MM.1S (cell line): ENCODE results near the gene SGK1.

Experiments
- DNase-seq: peaks from one replicate; pipeline ENCODE4 v3.0.0-alpha.2; 2015
- H2AFZ ChIP-seq: fragments of 300-600 bp; sonication (generic); 2 replicates; pipeline ENCODE4 v1.6.0; 2016; ENCODE audit warnings: antibody characterized with exemption, low read length
- H3F3A ChIP-seq: fragments of 300-600 bp; sonication (generic); 2 replicates; pipeline ENCODE4 v1.6.1; 2016; ENCODE audit warnings: mild to moderate bottlenecking, antibody characterized with exemption, low read length, moderate library complexity, mixed read lengths; ENCODE audit not compliant: insufficient read depth
- H3K27ac ChIP-seq: fragments of 300-600 bp; sonication (generic); 2 replicates; pipeline ENCODE4 v1.5.1; 2016; ENCODE audit warnings: mild to moderate bottlenecking, low read length
- H3K27me3 ChIP-seq: fragments of 300-600 bp; sonication (generic); replicated peaks from 2 replicates; pipeline ENCODE4 v1.6.0; 2016; ENCODE audit warnings: low read length; ENCODE audit not compliant: insufficient read depth
- H3K36me3 ChIP-seq: fragments of 300-600 bp; sonication (generic); replicated peaks from 2 replicates; pipeline ENCODE4 v1.6.1; 2016; ENCODE audit warnings: mild to moderate bottlenecking, low read length, mixed read lengths; ENCODE audit not compliant: insufficient read depth
- H3K4me1 ChIP-seq: fragments of 300-600 bp; sonication (generic); 2 replicates; pipeline ENCODE4 v1.6.1; 2016; ENCODE audit warnings: low read length, mixed read lengths
- H3K4me2 ChIP-seq: fragments of 300-600 bp; sonication (generic); 2 replicates; pipeline ENCODE4 v1.6.0; 2016; ENCODE audit warnings: low read depth, low read length
- H3K4me3 ChIP-seq: fragments of 300-600 bp; sonication (generic); 2 replicates; pipeline ENCODE4 v1.5.1; 2016; ENCODE audit warnings: low read length, mixed read lengths
- H3K79me2 ChIP-seq: fragments of 300-600 bp; sonication (generic); 2 replicates; pipeline ENCODE4 v1.6.1; 2016; ENCODE audit warnings: mixed run types, low read length, mixed read lengths
- H3K9ac ChIP-seq: fragments of 300-600 bp; sonication (generic); 2 replicates; pipeline ENCODE4 v1.6.1; 2016; ENCODE audit warnings: low read length, mixed read lengths
- H3K9me2 ChIP-seq: fragments of 300-600 bp; sonication (generic); replicated peaks from 2 replicates; pipeline ENCODE4 v1.6.1; 2016; ENCODE audit warnings: mild to moderate bottlenecking, low read length, mixed read lengths; ENCODE audit not compliant: insufficient read depth
- H3K9me3 ChIP-seq: fragments of 300-600 bp; sonication (generic); replicated peaks from 2 replicates; pipeline ENCODE4 v1.6.1; 2016; ENCODE audit warnings: mild to moderate bottlenecking, low read length, mixed read lengths; ENCODE audit not compliant: insufficient read depth
- H4K20me1 ChIP-seq: fragments of 300-600 bp; sonication (generic); 2 replicates; pipeline ENCODE4 v1.6.1; 2016; ENCODE audit warnings: mild to moderate bottlenecking, low read length, moderate library complexity, mixed read lengths; ENCODE audit not compliant: insufficient read depth
- EZH2 ChIP-seq: fragments of 300-600 bp; sonication (generic); optimal IDR thresholded peaks from 2 replicates; pipeline ENCODE3; 2017; ENCODE audit warnings: low read depth, mild to moderate bottlenecking, antibody characterized with exemption, low read length, mixed read lengths
- EZH2phosphoT487 ChIP-seq: fragments of 300-600 bp; sonication (generic); IDR thresholded peaks from 2 replicates; pipeline ENCODE4 v1.6.1; 2018; ENCODE audit warnings: antibody characterized with exemption, low read length
- TF ChIP-seq, protein P1 (sequence below): fragments of 300-600 bp; sonication (generic); IDR thresholded peaks from 2 replicates; pipeline ENCODE4 v1.5.1; 2016; ENCODE audit warnings: antibody characterized with exemption, low read length, mixed read lengths

Gene SGK1

DNA sequence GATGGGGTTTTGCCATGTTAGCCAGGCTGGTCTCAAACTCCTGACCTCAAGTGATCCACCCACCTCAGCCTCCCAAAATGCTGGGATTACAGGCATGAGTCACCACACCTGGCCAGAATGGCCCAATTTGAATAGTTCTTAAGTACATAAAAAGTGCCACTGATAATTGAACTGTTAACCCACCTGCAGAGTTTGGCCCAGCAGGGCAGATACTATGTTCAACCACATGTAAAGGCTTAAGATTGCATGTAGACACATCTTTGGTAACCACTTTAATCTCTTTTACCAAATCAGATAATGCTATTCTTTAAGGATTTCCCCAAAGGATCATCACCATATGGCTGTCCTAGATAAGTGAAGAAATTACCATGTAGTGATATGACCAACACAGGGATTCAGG is 21.3 kb upstream of the SGK1 start:
- Histone ChIP-seq H3K9me2 (no peaks in the 10 kb centered on the region), H3K9ac (no peak overlapping the region), H3F3A (no peaks in the 10 kb centered on the region), H4K20me1 (no peaks in the 10 kb centered on the region), H3K4me3 (no peak overlapping the region), H3K4me2 (no peak overlapping the region), H3K9me3 (no peaks in the 10 kb centered on the region), H3K79me2 (no peaks in the 10 kb centered on the region), H3K27ac (no peak overlapping the region), H3K27me3 (no peaks in the 10 kb centered on the region), H3K4me1 (no peaks in the 10 kb centered on the region), H2AFZ (no peak overlapping the region), H3K36me3 (no peaks in the 10 kb centered on the region)
- no peak for DNase-seq
- no peak for TF ChIP-seq EZH2

DNA sequence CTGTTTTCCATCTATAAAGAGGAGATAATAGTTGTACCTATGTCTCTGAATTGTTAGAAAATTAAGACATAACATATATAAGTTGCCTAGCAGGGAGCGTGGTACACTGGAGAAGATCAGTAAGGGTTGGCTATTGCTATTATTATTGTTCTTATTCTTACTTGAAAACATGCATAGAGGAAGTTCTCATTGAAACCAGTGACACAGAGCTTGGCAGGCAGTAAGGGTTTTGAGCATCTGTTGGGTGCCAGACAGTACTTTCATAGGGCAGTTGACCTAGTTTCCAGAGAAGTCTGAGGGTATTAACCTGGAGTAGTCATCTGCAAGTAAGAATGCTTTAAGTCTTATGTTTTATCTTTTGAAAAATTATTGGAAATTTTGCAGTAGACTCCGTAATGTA is 13.3 kb upstream of the SGK1 start:
- H3K9ac ChIP-seq: no peak overlapping the region
- no peak overlapping the region for H3K4me2 ChIP-seq
- H2AFZ ChIP-seq: no peak overlapping the region
- no peaks in the 10 kb centered on the region for H3K79me2 ChIP-seq
- no peaks in the 10 kb centered on the region; the same call in 1 of the 2 replicates for H3K4me1 ChIP-seq
- H3F3A ChIP-seq: no peaks in the 10 kb centered on the region
- H3K36me3 ChIP-seq: no peaks in the 10 kb centered on the region
- H3K27ac ChIP-seq: no peak overlapping the region
- H3K27me3 ChIP-seq: no peaks in the 10 kb centered on the region
- H4K20me1 ChIP-seq: no peaks in the 10 kb centered on the region
- DNase-seq: peak; percentile 31
- no peaks in the 10 kb centered on the region for H3K9me2 ChIP-seq
- H3K9me3 ChIP-seq: no peaks in the 10 kb centered on the region
- TF ChIP-seq EZH2 (no peak), EZH2phosphoT487 (no peak)
- TF ChIP-seq, protein P1, sequence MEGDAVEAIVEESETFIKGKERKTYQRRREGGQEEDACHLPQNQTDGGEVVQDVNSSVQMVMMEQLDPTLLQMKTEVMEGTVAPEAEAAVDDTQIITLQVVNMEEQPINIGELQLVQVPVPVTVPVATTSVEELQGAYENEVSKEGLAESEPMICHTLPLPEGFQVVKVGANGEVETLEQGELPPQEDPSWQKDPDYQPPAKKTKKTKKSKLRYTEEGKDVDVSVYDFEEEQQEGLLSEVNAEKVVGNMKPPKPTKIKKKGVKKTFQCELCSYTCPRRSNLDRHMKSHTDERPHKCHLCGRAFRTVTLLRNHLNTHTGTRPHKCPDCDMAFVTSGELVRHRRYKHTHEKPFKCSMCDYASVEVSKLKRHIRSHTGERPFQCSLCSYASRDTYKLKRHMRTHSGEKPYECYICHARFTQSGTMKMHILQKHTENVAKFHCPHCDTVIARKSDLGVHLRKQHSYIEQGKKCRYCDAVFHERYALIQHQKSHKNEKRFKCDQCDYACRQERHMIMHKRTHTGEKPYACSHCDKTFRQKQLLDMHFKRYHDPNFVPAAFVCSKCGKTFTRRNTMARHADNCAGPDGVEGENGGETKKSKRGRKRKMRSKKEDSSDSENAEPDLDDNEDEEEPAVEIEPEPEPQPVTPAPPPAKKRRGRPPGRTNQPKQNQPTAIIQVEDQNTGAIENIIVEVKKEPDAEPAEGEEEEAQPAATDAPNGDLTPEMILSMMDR: no peak
- H3K4me3 ChIP-seq: no peak overlapping the region

DNA sequence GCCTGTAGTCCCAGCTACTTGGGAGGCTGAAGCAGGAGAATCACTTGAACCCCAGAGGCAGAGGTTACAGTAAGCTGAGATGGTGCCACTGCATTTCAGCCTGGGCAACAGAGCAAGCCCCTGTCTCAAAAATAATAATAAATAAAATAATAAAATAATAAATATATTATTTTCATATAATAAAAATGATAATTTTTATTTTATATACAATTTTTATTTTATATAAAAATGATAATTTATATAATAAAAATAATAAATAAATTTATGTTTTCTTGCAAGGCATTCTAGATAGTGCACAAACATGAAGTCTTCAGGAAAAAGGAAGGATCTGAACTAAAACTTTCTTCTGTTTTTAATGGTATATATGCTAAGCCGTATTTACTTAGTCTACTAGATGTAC is 12.6 kb upstream of the SGK1 start:
- TF ChIP-seq, protein P1: no peak
- TF ChIP-seq EZH2: no peak
- TF ChIP-seq EZH2phosphoT487: no peak
- Histone ChIP-seq H3K9ac (no peak overlapping the region), H3K79me2 (no peaks in the 10 kb centered on the region), H3K4me2 (no peak overlapping the region), H2AFZ (no peak overlapping the region), H4K20me1 (no peaks in the 10 kb centered on the region), H3K27ac (no peak overlapping the region), H3K4me1 (no peaks in the 10 kb centered on the region; the same call in 1 of the 2 replicates), H3K9me3 (no peaks in the 10 kb centered on the region), H3F3A (no peaks in the 10 kb centered on the region), H3K27me3 (no peaks in the 10 kb centered on the region), H3K9me2 (no peaks in the 10 kb centered on the region), H3K36me3 (no peaks in the 10 kb centered on the region), H3K4me3 (no peak overlapping the region)
- no peak for DNase-seq

DNA sequence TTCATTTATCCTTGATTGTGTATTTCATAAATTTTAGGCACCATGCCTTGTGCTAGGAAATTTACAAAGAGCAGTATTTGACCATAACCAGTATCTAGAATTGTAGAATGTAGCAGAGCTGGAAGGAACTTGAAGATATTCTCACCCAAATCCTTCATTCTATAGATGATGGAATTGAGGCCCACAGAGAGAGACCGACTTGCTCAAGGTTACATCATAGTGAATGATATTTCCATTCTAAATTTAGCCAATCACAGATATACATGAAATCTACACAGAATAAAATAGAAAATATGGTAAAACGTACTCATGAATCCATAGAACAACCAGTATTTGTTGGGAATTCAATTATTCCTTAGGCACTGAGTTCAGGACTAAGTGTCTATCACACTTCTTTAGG is 10.9 kb upstream of the SGK1 start:
- Histone ChIP-seq H2AFZ (no peak overlapping the region), H3K9me3 (no peaks in the 10 kb centered on the region), H3K4me3 (no peak overlapping the region), H4K20me1 (no peaks in the 10 kb centered on the region), H3K4me2 (no peak overlapping the region), H3K4me1 (no peaks in the 10 kb centered on the region; the same call in 1 of the 2 replicates), H3K9me2 (no peaks in the 10 kb centered on the region), H3F3A (no peaks in the 10 kb centered on the region), H3K79me2 (no peaks in the 10 kb centered on the region), H3K36me3 (no peaks in the 10 kb centered on the region), H3K9ac (no peak overlapping the region), H3K27me3 (no peaks in the 10 kb centered on the region), H3K27ac (no peak overlapping the region)
- no peak for DNase-seq
- TF ChIP-seq, protein P1: no peak
- TF ChIP-seq EZH2phosphoT487 (no peak), EZH2 (no peak)
